ENCODE results near the gene TPM3.
"Not testable (repeated sequence)": the region's sequence is repeated elsewhere in the genome, so short reads cannot be mapped to it uniquely, and the experiment has no call there.

Gene TPM3

GRCh38 chr1:154236855-154237254 lies 45.0 kb upstream of the TPM3 start:
- Histone ChIP-seq H3K9ac (no peak overlapping the region), H3K27ac (no peak overlapping the region), H3K4me2 (ENCODE audit: low read length) (no peak overlapping the region), H3K4me1 (no peaks in the 10 kb centered on the region), H3K4me3 (ENCODE audit: low read depth, low read length) (no peak overlapping the region), H2AFZ (no peak overlapping the region), H3K36me3 (ENCODE audit: control insufficient read depth, insufficient read depth, low read length) (no peaks in the 10 kb centered on the region), H3K9me3 (ENCODE audit: control insufficient read depth, low read length) (no peaks in the 10 kb centered on the region), H3K79me2 (peaks cover 26% of the 10 kb centered on the region), H3K27me3 (ENCODE audit: control insufficient read depth, insufficient read depth, low read length) (no peaks in the 10 kb centered on the region)
- no peak for TF ChIP-seq CTCF (IDR thresholded peaks at IDR 0.05)

- H3K9me3 ChIP-seq (ENCODE audit: control insufficient read depth, low read length); H3K4me1 ChIP-seq; H3K4me2 ChIP-seq (ENCODE audit: low read length); H3K36me3 ChIP-seq (ENCODE audit: control insufficient read depth, insufficient read depth, low read length); H3K9ac ChIP-seq; H3K4me3 ChIP-seq (ENCODE audit: low read depth, low read length); H3K27me3 ChIP-seq (ENCODE audit: control insufficient read depth, insufficient read depth, low read length); H3K27ac ChIP-seq; H2AFZ ChIP-seq: not testable (repeated sequence)
- peaks cover 31% of the 10 kb centered on the region for H3K79me2 ChIP-seq
These were observed 41.2 kb upstream of the TPM3 start for GRCh38 chr1:154233127-154233526.

GRCh38 chr1:154231112-154231511 lies 39.2 kb upstream of the TPM3 start:
- not testable (repeated sequence) for H3K27ac ChIP-seq; H3K36me3 ChIP-seq (ENCODE audit: control insufficient read depth, insufficient read depth, low read length); H3K9ac ChIP-seq

DNA sequence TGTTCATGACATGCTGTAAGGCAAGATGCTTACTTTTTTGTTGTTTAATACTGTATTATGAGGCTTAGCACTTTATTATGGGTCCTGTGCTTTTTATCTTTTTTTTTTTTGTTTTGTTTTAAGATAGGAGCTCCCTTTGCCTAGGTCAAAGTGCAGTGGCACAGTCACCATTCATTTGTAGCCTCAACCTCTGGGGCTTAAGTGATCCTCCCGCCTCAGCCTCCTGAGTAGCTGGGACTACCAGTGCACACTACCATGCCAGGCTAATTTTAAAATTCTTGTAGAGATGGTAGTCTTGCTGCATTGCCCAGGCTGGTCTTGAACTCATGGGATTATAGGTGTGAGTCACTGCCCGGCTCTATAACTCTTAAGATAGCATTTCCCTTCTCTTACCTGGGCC lies 33.5 kb upstream of the TPM3 start:
- TF ChIP-seq CTCF (IDR thresholded peaks at IDR 0.05), result no peak
- Histone ChIP-seq H3K36me3 (ENCODE audit: control insufficient read depth, insufficient read depth, low read length) (no peaks in the 10 kb centered on the region), H3K9me3 (ENCODE audit: control insufficient read depth, low read length) (no peaks in the 10 kb centered on the region), H3K4me1 (peaks cover 4% of the 10 kb centered on the region), H3K9ac (no peak overlapping the region), H3K27me3 (ENCODE audit: control insufficient read depth, insufficient read depth, low read length) (no peaks in the 10 kb centered on the region), H3K79me2 (peaks cover 12% of the 10 kb centered on the region), H3K4me2 (ENCODE audit: low read length) (no peak overlapping the region), H3K27ac (no peak overlapping the region), H3K4me3 (ENCODE audit: low read depth, low read length) (no peak overlapping the region), H2AFZ (no peak overlapping the region)

More at GRCh38 chr1:154231112-154231511, 39.2 kb upstream of the TPM3 start:
- not testable (repeated sequence) for H3K27me3 ChIP-seq (ENCODE audit: control insufficient read depth, insufficient read depth, low read length); H3K4me3 ChIP-seq (ENCODE audit: low read depth, low read length); H2AFZ ChIP-seq; H3K4me2 ChIP-seq (ENCODE audit: low read length); H3K9me3 ChIP-seq (ENCODE audit: control insufficient read depth, low read length); H3K4me1 ChIP-seq
- peaks cover 26% of the 10 kb centered on the region for H3K79me2 ChIP-seq

- Histone ChIP-seq H3K4me3 (ENCODE audit: low read depth, low read length) (no peak overlapping the region), H3K4me2 (ENCODE audit: low read length) (no peak overlapping the region), H3K9me3 (ENCODE audit: control insufficient read depth, low read length) (no peaks in the 10 kb centered on the region), H3K27me3 (ENCODE audit: control insufficient read depth, insufficient read depth, low read length) (no peaks in the 10 kb centered on the region), H3K79me2 (peaks cover 25% of the 10 kb centered on the region), H3K36me3 (ENCODE audit: control insufficient read depth, insufficient read depth, low read length) (no peaks in the 10 kb centered on the region), H2AFZ (no peak overlapping the region), H3K9ac (no peak overlapping the region), H3K27ac (no peak overlapping the region), H3K4me1 (peaks cover 7% of the 10 kb centered on the region)
- no peak for TF ChIP-seq CTCF (IDR thresholded peaks at IDR 0.05)
These were observed 31.7 kb upstream of the TPM3 start for GRCh38 chr1:154223621-154224020.

- no peak overlapping the region for H3K4me3 ChIP-seq (ENCODE audit: low read depth, low read length)
- no peak overlapping the region for H3K27ac ChIP-seq
- H3K36me3 ChIP-seq (ENCODE audit: control insufficient read depth, insufficient read depth, low read length), result no peaks in the 10 kb centered on the region
- no peaks in the 10 kb centered on the region for H3K27me3 ChIP-seq (ENCODE audit: control insufficient read depth, insufficient read depth, low read length)
- no peak overlapping the region for H2AFZ ChIP-seq
- peaks cover 7% of the 10 kb centered on the region for H3K4me1 ChIP-seq
- no peak overlapping the region for H3K9ac ChIP-seq
- H3K9me3 ChIP-seq (ENCODE audit: control insufficient read depth, low read length), result no peaks in the 10 kb centered on the region
- no peak overlapping the region for H3K4me2 ChIP-seq (ENCODE audit: low read length)
- peaks cover 30% of the 10 kb centered on the region for H3K79me2 ChIP-seq
- TF ChIP-seq CTCF (IDR thresholded peaks at IDR 0.05), result no peak
These were observed 31.0 kb upstream of the TPM3 start for GRCh38 chr1:154222918-154223317.
